Hematopoietic multipotent progenitor cell treated with erythropoietin and hydrocortisone succinate and interleukin-3 and kit ligand, for 8 days (in vitro differentiated cells): ENCODE measurements around the gene ELAVL1.
A peak's percentile ranks its signal among the peaks of the same experiment; 100 is the strongest.
"Not testable (repeated sequence)": the region's sequence is repeated elsewhere in the genome, so short reads cannot be mapped to it uniquely, and the experiment has no call there.

Experiments
- DNase-seq: peaks from one replicate; pipeline ENCODE4 v3.0.0-alpha.2; 2015

Gene ELAVL1

GRCh38 chr19:7968008-7968795 lies 37.2 kb downstream of the ELAVL1 start:
- DNase-seq: no peak

- no peak for DNase-seq
Observed at GRCh38 chr19:7965921-7966665, 39.3 kb downstream of the ELAVL1 start.

DNA sequence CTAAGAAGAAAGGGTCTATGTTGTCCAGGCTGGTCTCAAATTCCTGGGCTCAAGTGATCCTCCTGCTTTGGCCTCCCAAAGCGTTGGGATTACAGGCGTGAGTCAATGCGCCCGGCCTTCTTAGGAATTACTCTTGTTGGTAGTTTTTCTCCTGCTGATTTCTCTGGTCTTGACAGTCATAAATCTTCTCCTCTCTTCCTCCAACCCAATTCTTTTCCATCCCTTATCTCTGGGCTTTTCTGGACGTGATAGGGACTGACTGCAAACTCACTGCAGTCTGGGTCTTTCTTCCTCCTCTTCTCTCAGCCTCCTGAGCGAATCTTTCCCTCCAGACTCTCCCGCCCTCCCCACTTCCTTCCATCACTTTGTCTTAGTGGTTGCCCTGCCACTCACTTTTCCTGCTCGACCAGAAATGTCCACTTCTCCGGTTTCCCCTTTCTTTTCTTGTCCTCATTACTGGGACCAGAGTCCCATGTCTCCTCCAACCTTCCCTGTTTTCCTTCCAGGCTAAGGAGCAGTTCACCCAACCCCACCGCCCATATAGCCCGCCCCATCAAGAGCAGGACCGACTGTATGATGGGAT lies 40.1 kb downstream of the ELAVL1 start:
- DNase-seq: no peak

DNA sequence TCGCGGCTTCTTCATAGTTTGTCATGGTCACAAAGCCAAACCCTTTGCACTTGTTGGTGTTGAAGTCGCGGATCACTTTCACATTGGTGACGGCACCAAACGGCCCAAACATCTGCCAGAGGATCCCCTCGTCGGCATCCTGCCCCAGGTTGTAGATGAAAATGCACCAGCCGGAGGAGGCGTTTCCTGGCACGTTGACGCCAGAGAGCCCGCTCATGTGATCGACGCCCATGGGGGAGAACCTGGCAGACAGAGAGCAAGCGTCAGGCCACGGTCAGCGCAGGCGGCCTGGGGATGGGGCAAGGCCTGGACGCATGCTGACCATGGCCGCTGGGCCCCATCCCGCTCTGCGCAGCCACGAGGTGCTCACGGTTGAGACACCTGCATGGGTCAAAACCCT lies 41.9 kb downstream of the ELAVL1 start:
- DNase-seq: no peak

DNA sequence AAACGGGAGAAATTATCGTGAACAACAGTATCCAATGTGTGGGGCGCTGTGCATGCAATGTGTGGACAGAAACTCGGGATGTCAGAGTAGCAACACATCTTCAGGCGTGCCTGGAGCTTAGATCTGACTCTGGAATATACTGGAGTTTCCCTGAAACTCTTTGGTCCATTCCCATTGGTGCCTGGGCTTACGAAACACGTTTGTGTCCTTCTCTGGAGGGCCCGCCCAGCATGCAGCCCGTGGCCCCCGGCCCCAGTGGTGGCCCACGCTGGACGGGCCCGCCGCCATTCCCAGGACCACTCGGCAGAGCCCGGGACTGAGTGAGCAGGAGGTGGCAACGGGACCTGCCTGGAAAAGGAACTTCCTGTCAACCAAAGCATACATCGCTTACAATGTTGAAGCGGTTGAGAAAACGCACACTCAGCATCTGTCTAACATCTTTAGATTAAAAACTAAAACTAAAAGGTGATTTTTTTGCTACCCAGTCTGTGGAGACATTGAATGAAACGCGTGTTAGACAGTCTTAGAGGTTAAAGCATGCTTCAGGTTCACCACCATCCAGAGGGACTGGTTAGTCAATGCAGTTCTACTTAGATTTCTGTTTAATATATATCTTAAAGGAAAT lies 42.7 kb downstream of the ELAVL1 start:
- DNase-seq: no peak

DNA sequence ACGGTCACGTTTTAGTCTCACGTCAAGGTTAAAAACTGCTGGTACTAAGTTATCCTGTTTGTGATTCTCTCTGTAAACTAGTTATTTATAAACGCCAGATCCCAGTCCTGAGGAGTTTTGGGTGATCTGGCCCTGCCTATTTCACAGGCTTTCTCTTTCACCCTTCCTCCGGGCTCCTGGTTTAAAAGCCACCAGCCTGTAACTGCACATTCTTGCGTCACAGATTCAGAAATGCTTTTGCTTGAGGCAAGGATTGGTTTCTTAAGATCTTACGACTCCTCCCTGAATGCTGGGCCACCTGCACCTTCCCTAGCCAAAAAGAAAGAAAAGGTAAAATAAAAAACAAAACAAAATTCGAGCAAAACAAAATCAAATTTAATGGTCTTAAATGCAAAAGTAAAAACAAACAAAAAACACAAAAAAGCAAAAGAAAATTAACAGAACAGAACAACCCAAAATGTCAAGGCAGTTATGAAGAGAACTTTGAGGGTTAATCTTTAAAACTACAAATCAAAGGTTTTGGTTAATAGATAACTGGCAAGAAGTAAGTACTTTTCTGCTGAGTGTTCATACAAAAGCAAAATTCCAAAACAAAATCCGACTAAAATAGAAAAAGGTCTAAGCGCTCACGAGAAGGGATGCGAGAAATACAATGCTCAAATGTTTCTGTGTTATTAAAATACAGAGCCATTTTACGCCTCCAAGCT lies 43.4 kb downstream of the ELAVL1 start:
- no peak for DNase-seq

DNA sequence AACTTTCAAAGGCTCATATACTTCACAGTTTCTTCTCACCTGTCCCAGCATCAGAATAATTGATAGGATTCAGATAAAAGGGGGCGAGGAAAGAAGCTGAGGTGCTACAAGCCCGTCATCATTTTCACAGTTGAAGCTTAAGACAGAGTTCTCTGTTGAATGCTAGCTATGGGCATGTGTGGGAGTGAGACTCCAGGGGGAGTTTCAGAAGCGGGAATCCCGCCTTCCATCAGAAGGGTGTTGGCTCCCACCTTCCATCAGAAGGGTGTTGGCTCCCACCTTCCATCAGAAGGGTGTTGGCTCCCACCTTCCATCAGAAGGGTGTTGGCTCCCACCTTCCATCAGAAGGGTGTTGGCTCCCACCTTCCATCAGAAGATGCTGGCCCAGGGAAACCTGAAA lies 44.4 kb downstream of the ELAVL1 start:
- DNase-seq: not testable (repeated sequence)

DNA sequence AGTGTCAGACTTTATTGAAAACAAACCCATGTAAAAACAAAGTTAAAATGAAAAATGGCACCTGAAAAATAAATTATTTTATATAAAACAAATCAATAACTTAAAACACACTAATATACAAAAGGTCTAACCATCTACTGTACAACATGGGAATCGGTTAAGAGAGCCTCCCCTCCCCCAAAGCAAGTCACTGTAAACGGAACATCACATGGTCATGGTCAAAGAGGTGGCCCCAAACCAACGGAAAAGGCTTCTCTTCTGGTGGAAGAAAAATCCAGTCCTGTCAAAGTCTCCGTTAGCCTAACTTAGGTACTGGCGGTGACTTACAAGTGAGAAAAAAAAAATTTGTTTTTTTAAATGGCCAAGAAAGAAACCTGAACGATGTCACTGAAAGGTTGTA lies 46.2 kb downstream of the ELAVL1 start:
- peak; percentile 31 for DNase-seq

- no peak for DNase-seq
Observed at GRCh38 chr19:7955696-7956095, 49.7 kb downstream of the ELAVL1 start.

- no peak for DNase-seq
Observed at GRCh38 chr19:7953576-7953975, 51.9 kb downstream of the ELAVL1 start.

GRCh38 chr19:7953060-7953459 lies 52.4 kb downstream of the ELAVL1 start:
- DNase-seq: no peak

- DNase-seq: no peak
Observed at GRCh38 chr19:7947939-7948338, 57.5 kb downstream of the ELAVL1 start.

DNA sequence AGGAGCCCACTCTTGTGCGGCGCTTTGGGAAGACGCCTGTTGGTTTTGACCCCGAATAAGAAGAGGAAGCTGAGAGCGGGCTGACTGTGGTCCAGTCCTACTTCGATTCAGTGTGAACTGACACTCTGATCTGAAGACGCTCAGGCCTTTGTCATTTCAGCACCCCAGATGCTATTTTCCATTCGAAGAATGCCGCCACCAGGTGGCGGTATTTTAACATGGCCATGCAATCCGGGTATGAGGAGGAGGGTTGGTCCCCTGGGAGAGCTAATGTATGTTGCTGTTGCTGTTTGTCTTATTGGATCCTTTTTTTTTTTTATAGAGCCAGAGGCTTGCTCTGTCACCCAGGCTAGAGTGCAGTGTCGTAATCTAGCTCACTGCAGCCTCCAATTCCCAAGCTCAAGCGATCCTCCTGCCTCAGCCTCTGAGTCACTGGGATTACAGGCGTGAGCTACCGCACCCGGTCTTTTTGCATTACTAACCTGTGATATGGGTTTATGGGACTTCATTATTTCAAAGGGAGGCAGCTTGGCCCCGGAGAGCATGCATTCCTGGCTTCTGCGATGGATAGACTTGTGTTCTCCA lies 61.2 kb downstream of the ELAVL1 start:
- DNase-seq: peak; percentile 94

- peak; percentile 100 for DNase-seq
Observed at GRCh38 chr19:7943444-7944176, 61.8 kb downstream of the ELAVL1 start, which contains the start of gene TIMM44. Gene TIMM44, minus strand, starts transcription at chr19:7943666. Its CDS starts 15 bp downstream, at chr19:7943651.

DNA sequence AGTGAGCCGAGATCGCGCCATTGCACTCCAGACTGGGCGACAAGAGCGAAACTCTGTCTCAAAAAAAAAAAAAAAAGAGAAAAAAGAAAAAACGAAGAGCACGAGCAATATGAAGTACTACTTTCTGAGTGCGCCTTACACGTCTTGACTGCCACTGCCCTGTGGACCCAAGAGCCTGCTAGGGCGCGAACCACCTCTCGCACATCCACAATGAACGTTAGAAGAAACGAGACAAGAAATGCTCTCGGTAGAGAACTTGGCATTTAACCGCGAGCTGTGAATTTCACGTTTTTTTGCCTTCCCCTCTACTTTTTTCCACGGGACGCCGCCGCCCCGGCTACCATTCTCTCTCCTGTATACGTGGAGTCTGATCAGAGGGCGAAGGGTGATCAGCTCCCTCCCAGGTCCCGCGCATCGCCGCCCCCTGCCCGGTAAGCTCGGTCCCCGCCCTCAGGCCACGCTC lies 62.4 kb downstream of the ELAVL1 start:
- DNase-seq: no peak

GRCh38 chr19:7941895-7942596 lies 63.4 kb downstream of the ELAVL1 start:
- no peak for DNase-seq

GRCh38 chr19:7940841-7941240 lies 64.6 kb downstream of the ELAVL1 start:
- no peak for DNase-seq

DNA sequence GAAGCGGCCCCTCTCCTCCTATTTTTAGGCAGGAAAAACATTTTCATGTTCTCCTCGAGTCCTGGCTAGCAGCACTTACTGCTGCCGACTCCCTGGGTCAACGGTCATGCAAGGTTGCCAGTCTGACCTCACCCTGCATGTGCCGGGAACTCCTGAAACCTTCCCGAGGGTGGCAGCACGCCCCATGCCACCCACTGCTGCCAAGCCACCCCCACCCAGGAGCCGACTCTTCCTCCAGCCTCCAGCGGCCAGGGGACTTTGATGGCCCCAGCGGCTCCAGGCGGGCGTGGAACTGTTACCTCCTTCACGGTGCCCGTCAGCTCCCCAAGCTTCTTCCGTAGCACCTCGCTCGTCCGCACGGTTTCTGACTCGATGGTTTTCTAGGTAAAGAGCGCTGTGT lies 70.7 kb downstream of the ELAVL1 start:
- no peak for DNase-seq

GRCh38 chr19:7933828-7934725 lies 71.4 kb downstream of the ELAVL1 start:
- DNase-seq: no peak

- no peak for DNase-seq
Observed at GRCh38 chr19:7933411-7933810, 72.0 kb downstream of the ELAVL1 start.
